ENCODE results near the gene BYSL.

BYSL gene

GRCh38 chr6:41937472-41937860, 16.2 kb downstream of the BYSL start:
- no peak for TF ChIP-seq CTCF (conservative IDR thresholded peaks at IDR 0.05; ENCODE audit: low read depth, low read length)
- no peak for DNase-seq (ENCODE audit: low read depth)
- H3K4me3 ChIP-seq (ENCODE audit: low read depth, low read length) = no peak overlapping the region

- no peak overlapping the region for H3K4me3 ChIP-seq (ENCODE audit: low read depth, low read length)
- TF ChIP-seq CTCF (conservative IDR thresholded peaks at IDR 0.05; ENCODE audit: low read depth, low read length) = no peak
- DNase-seq (ENCODE audit: low read depth) = peak; percentile 15
Measured at GRCh38 chr6:41937861-41938574, 16.7 kb downstream of the BYSL start.

GRCh38 chr6:41938590-41939175, 17.4 kb downstream of the BYSL start:
- no peak for TF ChIP-seq CTCF (conservative IDR thresholded peaks at IDR 0.05; ENCODE audit: low read depth, low read length)
- no peak overlapping the region for H3K4me3 ChIP-seq (ENCODE audit: low read depth, low read length)
- no peak for DNase-seq (ENCODE audit: low read depth)

- no peak for TF ChIP-seq CTCF (conservative IDR thresholded peaks at IDR 0.05; ENCODE audit: low read depth, low read length)
- H3K4me3 ChIP-seq (ENCODE audit: low read depth, low read length) = peak overlapping the region; percentile 35
- DNase-seq (ENCODE audit: low read depth) = peak; percentile 53
Measured at GRCh38 chr6:41939176-41939847, 18.0 kb downstream of the BYSL start.

DNA sequence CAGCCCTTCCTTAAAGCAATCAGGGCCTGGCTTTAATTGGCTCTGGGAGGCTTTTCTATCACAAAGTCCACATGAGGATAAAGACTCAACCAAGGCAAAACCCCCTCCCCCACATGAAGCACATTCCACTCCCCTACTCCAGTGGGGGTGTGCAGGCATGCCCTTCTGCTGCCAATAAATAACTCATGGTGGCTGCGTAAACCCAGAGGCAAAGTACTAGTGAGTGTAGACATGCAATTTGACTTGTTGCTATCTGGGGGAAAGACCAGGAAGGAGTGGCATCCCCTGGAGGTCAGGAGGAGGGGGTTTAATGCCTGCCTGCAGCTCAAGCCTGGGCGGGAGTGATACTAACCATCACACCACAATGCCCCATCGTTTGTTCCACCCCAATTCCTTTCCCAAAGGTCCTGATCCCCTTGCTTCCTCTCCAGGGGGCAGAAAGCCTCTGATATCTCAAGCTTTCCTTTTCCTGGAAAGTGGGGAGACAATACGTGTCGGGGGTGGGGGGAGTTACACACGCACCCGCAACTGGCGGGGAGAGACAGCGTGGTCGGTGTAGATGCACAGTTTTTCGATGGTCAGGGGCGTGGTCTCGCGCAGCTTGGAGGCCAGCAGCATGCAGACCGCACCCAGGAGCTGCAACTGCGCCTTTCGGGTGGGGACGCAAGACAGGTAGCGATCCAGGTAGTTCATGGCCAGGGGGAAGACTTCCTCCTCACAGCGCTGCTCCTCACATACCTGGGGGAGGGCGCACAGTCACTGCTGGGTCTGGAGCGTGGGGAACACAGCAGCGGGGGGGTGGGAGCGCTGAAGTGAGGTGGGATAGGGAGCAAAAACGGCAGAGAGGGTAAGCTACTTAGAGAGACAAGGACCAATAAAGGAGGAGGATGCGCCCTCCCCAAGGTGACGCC, 18.8 kb downstream of the BYSL start:
- no peak for TF ChIP-seq CTCF (conservative IDR thresholded peaks at IDR 0.05; ENCODE audit: low read depth, low read length)

GRCh38 chr6:41940759-41941279, 19.5 kb downstream of the BYSL start:
- DNase-seq (ENCODE audit: low read depth) = no peak
- no peak for TF ChIP-seq CTCF (conservative IDR thresholded peaks at IDR 0.05; ENCODE audit: low read depth, low read length)
- peak overlapping the region; percentile 84 for H3K4me3 ChIP-seq (ENCODE audit: low read depth, low read length)

More for the DNA sequence above, 18.8 kb downstream of the BYSL start:
- DNase-seq (ENCODE audit: low read depth) = peak; percentile 53
- peak overlapping the region; percentile 84 for H3K4me3 ChIP-seq (ENCODE audit: low read depth, low read length)

Measured in choroid plexus epithelial cell (primary cell).